Gastrocnemius medialis (tissue), 4 donors: ENCODE measurements around the gene ARHGAP8.

Experiments
- POLR2A ChIP-seq, 2 donors: fragments of 450-650 bp; IDR thresholded peaks; one replicate each; pipeline ENCODE4 v1.6.1; 2017; ENCODE audit warnings: antibody characterized with exemption in 2 of 2, mild to moderate bottlenecking in 2 of 2, moderate library complexity in 2 of 2
- TF ChIP-seq, protein P1 (sequence below), 5 experiments: fragments of 450-650 bp in 3 of 5; fragments of 200-600 bp in 2 of 5; sonication (generic) in 2 of 5; IDR thresholded peaks in 4 of 5; conservative IDR thresholded peaks in 1 of 5; 1 replicate in 4 of 5; 2 replicates in 1 of 5; pipeline ENCODE4 v1.5.1; 2016 to 2019; ENCODE audit warnings: antibody characterized with exemption in 5 of 5, mild to moderate bottlenecking in 3 of 5, moderate library complexity in 3 of 5

DNA sequence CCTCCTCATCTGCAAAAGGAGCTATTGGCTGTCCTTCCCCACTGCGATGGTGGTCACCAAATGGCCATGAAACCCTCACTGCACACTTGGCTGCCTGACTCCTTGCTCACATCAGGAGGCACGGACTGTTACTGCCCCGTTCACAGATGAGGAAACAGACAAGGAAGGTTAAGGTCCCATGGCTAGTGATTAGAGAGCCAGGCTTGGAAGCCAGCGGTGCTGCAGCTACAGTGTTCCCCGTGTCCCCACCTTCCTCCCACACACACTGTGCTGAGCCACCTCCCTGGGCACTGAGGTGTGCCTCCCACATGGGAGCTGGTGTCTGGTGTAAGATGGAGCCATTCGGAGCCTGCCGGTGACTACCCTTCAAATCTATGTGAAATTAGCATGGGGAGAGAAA lies 2.6 kb downstream of the ARHGAP8 start:
- TF ChIP-seq, protein P1, sequence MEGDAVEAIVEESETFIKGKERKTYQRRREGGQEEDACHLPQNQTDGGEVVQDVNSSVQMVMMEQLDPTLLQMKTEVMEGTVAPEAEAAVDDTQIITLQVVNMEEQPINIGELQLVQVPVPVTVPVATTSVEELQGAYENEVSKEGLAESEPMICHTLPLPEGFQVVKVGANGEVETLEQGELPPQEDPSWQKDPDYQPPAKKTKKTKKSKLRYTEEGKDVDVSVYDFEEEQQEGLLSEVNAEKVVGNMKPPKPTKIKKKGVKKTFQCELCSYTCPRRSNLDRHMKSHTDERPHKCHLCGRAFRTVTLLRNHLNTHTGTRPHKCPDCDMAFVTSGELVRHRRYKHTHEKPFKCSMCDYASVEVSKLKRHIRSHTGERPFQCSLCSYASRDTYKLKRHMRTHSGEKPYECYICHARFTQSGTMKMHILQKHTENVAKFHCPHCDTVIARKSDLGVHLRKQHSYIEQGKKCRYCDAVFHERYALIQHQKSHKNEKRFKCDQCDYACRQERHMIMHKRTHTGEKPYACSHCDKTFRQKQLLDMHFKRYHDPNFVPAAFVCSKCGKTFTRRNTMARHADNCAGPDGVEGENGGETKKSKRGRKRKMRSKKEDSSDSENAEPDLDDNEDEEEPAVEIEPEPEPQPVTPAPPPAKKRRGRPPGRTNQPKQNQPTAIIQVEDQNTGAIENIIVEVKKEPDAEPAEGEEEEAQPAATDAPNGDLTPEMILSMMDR (IDR thresholded peaks at IDR 0.05 in 4 of 5, conservative IDR thresholded peaks at IDR 0.05 in 1 of 5), result no peak
- no peak for TF ChIP-seq POLR2A (IDR thresholded peaks at IDR 0.05)
